Measurements from ENCODE around the gene KDM2B. TPM values are rescaled to one million over a fixed set of nuclear protein-coding genes. Genes with fewer than 3 reads are reported as not detected.

Gene KDM2B
- total RNA-seq, 1 donor from 2014 or later: 26.1 TPM

DNA sequence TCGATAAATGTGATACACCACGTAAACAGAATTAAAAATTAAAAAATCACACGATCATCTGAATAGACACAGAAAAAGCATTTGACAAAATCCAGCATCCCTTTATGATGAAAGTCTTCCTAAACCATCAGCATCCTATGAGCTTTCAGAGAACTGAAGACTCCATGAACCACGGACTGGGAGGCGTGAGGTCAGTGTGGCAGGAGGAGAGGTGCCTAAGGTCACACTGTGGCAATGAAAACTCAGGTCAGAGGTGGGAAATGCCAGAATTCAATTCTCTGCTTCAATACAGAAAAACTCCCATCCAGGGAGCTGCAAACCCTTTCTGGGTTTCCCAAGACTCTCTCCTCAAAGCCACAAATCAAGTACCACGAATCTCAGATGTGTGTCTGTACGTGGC is 51.6 kb downstream of the KDM2B start:
- no peak for DNase-seq

DNA sequence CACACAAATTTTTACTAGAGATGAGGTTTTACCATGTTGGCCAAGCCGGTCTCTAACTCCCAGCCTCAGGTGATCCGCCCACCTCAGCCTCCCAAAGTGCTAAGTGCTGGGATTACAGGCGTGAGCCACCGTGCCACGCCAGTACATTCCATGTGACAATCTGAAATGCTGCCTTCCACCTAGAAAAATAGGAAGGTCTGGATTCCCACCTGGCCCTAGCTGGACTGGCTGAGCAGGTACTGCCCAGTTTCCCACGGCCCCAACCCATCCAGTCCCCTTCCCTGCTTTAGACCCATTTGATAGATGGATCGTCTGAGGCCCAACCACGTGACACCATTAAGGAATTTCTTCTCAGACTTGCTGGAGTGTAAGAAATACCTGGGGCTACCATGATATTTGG is 55.4 kb downstream of the KDM2B start:
- no peak for DNase-seq

DNA sequence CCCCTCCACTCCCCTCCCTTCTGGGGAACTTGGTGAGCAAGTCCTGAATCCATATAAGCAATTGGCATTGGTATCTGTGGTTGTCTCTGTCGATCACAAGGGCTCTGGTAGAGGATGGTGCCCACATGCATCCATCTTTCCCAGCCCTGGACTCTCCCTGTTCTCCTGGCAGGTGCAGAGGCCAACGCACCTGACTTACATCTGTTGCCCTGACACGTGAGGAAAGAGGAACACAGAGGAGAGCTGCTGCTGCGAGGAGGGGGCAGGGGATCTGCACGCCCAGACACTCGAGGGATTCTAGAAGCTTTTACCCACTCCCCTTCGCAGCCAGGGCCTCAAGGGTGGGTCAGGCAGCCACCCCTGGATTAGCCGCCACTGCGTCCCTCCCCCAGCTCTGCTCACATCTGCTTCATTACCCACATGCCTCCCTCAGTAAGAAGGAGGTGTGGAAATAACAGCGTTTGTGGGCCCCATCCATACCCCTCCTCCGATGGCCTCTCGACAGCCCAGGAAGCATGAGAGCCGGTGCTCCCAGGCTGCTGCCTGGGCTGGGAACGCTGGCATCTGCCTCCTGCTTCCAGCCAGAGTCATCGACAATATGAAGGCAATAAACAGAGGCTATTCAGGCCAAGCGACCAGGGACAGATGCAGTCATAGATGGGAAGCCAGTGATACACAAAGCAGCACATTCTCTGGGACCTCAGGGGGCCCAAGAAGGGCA is 56.5 kb downstream of the KDM2B start:
- no peak for DNase-seq

DNA sequence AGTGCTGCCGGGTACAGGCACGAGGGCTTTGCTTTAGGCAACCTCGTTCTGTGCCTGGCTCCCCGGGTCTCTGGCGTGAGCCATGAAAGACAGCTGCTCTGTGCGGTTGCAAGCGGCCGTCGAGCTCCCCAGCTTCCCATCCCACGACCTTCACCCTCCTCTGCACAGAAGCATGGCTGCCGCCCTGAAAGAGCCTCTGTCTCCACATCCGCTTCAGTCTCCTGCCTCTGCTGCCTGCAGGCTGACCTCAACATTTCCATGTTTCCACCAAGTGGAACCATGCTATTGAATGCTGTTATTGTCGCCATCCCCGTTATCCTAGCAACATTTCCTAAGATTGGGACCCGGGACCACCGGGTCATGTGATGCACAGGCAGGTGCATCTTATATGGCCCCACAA is 57.1 kb downstream of the KDM2B start:
- no peak for DNase-seq

DNA sequence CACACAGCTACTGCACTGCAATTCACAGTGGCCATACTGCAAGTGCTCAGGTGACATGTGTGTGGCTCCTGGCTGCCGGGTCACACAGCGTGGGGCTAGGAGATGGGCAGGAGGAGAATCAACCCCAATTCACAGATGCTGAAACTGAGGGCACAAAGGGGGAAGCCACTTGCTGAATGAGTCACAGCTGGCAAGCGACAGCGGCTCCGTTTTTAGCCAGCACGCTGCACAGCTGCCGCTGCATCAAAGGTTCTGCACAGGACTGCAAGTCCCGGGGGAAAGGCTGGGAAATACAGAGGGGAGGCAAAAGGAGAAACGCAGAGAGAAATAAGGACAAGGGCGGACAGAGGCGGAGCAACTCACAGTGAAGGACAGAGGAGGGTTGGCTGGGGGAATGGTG is 57.9 kb downstream of the KDM2B start:
- DNase-seq: no peak

DNA sequence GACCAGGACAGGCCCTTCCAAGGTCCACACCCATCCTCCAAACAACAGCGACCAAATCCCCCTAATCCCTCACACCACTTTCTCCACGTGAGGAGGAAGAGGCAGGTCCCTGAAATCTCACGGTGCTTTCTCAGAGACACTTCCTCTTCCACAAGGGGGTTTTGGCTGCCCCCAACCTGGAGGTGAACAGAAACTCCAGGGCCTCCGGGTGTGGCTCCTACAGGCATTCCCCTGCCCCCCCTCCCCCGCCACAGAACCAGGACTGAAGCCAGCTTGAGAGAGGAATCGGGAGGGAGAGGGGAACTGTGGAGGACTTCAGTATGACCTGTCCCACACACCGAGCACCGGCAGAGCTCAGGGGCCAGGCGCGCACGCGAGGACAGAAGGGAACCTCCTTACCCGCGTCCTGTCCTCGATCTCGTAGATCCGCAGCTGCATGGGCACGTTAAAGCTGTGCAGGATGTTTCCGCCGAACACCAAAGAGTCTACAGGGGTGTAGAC is 60.2 kb downstream of the KDM2B start:
- DNase-seq: no peak

DNA sequence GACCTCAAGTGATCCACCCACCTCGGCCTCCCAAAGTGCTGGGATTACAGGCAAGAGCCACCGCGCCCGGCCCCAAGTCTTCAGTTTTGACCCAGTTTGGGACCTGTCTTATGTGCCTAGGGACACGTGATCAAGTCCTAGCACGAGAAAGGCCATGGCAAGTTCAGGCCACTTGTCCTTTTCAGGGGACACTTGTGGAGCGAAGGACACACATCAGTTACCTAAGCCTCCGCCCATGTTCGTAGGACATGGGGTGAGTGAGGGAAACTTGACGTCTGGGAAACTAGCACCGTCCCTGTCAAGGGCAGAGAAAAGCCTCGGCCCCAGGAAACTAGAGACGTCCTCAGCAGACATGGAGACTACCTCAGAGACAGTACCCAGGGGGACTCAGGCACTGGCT is 60.7 kb downstream of the KDM2B start:
- no peak for DNase-seq

DNA sequence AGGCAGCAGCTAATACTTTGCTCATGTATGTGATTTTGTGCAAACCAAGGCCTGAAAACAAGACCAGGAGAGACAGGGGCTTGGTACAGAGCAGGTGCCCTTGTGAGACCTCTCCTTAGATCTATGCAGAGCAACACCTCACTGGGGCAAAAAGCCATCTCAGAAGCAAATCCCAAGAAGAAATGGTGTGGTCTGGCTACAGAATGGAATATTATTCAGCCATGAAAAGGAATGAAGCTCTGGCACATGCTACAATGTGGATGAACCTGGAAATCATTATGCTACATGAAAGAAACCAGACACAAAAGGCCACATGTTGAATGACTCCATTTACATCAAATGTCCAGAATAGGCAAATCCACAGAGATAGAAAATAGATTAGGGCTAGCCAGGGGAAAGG is 61.6 kb downstream of the KDM2B start:
- DNase-seq: no peak

DNA sequence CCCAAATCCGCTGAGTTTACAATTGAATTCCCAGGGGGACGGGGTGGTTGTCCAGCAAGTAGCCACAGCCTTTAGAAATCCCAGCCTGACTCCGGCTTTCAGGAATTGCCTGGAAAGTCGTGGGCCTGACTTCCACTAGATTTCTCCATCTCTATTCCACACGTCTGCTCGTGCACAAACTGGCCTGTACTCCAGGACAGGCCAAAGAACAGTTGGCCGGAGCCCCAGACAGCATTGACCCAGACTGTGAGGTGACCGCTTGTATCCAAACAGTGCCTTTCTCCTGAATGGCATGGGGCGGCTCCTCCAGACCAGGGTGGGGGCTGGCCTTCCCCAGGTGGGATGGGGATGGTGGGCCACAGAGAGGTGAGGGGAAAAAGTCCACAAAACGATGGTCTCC is 62.2 kb downstream of the KDM2B start:
- DNase-seq: no peak

DNA sequence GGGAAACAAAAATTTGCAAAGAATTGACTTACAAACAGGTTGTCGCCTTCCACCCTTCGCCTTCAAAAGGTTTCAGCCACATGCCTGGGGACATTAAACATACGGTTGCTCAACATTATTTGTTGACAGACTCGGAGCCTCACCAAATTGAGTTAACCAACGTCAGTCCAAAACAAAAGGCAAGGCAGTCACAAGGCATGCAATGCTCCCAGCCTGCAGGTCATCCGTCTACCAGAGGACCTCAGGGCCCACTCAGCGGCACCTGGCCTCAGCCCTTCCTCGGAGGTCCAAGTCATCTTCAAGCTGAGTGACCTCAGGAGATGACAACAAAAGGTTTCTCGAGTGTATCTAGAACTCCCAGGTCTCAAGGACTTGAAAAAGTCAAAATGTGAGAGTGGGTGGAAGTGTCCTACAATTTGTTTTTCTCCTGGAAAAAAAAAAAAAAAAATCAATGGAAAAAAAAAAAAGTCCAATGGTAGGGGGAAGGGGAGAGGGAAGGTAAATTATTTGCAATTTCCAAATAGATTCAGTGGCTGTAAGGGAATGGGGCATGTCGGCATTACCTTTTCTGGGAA is 64.3 kb downstream of the KDM2B start:
- no peak for DNase-seq

DNA sequence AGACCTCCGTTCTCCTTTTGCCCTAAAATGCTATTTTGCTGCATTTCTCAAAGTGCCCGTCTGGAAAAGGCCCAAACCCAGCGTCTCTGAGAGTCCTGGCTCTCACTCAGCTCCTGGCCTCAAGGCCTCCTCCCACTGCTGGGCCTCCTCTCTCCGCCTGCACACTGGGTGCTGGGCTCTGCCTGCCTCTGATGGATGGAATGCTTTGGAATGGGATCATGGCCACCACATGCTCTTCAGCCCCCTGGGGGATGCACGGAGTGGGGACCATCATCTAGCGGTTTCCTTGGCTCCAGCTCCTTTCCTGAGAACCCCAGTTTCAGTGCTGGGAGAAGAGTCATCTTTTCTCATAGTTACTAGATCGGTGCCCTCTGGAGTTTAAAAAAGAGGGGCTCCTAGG is 65.2 kb downstream of the KDM2B start:
- DNase-seq: no peak

DNA sequence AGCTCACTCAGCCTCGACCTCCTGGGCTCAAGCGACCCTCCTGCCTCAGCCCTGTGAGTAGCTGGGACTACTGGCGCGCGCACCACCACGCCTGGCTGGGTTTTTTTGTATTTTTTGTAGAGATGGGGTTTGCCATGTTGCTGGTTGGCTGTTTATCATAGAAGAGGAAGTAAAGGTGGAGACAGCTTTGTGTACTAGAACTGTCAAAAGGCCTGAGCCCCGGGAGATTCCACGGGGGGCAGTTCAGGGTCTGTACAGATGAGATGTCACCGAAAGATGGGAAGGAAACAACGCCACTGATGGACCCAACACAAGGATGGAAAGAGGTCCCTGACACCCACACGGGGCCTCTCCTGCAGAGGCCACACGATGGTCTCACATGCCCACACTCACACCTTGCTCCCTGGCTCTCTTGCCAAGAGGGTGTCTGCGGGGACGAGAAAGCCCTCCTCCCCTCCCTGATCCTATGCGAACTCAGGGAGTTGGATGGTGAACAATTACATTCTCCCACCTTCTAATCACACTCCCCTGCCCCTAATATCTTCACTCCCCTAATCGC is 66.6 kb downstream of the KDM2B start:
- no peak for DNase-seq

DNA sequence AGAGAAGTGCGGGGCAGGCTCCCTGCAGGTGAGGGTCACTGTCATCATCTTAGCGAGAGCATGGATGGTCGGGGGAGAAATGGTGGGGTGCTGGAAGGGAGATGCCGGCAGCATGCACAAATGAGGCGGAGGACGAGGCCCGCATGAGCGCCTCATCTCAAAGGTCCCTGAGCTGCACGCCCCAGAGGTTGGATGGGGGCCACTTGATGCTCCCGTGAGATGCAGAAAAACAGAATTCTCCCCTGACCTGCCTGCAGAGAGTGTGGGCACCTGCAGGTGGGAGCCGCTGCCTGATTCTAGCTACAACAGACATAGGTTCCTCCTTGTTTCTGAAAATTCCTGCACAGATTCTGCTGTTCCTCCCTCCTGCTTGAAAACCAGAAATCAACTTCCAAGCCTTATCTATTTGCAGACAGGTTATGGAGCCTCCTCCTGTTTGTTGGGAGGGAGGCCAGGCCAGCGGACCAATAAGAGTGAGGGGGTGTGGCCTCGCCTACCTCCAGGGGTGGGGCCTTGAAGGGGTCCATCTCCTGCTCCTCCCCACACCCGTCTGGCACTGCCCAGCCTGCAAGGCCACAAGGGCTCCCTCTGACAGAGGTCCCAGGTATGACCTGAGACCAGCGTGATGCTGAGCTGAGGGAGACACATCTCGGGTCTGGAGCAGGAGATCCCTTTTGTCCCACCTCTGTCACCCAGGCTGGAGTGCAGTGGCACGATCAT is 67.2 kb downstream of the KDM2B start:
- DNase-seq: no peak

DNA sequence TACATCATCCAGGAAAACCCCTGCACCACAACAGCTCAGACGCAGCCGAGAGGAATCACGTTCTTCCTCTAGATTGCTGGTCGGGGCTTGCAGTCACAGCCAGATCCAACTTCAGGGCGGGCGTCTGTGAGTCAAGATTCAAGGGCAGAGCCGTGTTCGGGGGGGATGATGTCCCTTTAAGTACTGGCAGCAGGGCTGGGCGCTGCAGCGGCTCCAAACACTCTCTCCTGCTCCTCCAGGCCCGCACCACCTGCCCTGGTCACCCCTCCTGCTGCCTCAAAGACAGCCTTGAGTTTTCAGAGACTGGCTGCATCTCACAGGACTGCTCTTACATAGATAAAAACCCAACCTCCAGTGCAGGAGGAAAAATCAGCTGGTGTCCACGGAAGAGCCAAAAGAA is 68.3 kb downstream of the KDM2B start:
- no peak for DNase-seq

DNA sequence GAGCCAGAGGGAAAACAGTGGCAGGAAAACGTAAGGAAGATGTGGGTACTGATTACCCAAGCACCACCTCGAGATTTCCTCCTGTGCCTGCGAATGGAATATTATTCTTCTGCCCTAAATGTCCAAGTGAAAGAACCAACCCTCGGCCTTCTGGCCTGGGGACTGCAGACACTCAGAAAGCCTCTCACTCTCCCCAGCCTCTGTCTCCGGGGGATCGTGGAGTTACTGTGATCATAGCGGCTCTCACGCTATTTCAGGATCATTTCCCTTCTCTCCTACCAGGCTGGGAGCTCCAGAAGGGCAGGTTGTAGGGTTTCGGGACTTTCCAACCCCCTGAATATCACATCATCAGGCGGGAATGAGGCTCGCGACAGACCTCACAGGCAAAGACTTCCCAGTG is 68.9 kb downstream of the KDM2B start:
- no peak for DNase-seq

DNA sequence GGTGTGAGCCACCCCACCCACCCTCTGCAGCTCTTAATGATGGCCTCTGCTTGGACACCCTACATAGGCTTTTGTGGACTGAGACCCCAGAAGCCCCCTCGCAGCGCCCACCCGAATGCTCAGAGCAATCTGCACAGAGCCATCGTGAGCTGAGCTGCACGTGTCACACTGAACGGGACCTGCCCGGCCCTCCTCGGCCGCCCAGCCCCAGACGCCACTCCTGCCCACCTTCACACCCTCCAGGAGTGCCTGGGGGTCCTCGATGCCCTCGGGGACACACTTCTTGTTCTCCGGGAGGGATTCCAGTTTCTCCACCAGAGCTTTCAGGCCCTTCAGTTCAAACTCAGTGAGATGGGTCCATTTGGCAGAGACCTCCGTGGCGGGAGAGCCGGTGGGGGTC is 71.5 kb downstream of the KDM2B start:
- no peak for DNase-seq

DNA sequence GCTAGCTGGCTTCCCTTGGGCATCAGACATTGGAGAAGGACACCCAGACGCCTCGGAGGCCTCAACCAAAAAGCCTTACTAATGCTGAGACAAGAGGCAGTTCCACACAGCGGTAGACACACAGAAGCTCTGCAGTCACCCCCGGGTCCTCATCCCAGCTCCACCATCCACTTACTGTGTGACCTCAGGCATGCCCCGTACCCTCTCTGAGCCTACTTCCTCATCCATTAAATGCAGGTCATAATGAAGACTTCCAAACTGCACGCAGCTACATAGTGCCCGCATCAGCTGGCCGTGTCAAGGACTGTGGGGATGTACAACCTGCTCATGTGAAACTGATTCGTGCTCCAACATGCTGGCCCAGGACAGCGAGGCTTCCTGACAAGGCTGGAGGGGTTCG is 72.3 kb downstream of the KDM2B start:
- no peak for DNase-seq

DNA sequence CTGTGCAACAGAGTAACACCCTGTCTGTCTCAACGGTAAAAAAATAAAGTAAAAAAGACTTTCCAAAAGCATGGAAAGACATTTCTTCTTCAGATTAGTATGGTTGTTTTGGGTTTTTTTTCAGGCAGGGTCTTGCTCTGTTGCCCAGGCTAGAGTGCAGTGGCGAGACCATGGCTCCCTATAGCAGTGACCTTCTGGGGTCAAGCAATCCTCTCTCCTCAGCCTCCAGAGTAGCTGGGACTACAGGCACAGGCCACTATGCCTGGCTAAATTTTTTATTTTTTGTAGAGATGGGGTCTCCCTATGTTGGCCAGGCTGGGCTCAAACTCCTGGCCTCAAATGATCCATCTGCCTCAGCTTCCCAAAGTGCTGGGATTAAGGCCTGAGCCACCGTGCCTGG is 72.8 kb downstream of the KDM2B start:
- no peak for DNase-seq

DNA sequence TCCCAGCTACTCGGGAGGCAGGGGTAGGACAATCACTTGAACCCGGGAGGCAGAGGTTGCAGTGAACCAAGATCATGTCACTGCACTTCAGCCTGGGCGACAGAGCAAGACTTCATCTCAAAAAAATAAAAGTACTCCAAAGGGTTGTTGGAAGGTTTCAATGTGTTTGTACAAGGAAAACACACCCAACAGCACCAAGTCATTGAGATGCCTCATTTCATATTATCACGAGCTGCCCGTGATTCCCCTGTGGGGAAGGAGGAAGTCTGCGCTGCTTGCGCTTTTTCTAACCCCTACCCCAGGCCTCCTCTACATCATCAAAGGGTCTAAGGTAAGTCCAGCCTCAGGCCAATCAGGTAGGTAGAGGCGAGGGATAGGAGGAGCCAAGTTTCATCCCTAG is 73.6 kb downstream of the KDM2B start:
- DNase-seq: no peak

DNA sequence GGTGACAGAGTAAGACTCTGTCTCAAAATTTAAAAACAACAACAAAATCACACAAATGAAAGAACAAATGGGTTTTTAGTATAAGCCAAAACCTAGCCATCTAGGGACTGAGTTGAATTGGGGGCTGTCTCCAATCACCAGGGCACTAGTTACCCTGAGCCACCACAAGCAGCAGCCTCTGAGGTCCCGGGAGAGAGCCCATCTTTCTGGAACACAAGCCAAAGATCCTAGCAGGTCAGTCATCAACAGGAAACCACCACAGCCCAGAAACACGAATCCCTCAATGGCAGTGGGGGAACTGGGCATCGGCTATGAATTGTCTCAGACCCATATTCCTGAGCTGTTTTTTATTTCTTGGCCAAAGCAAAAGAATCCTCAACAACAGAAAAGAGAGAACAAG is 75.3 kb downstream of the KDM2B start:
- no peak for DNase-seq

DNA sequence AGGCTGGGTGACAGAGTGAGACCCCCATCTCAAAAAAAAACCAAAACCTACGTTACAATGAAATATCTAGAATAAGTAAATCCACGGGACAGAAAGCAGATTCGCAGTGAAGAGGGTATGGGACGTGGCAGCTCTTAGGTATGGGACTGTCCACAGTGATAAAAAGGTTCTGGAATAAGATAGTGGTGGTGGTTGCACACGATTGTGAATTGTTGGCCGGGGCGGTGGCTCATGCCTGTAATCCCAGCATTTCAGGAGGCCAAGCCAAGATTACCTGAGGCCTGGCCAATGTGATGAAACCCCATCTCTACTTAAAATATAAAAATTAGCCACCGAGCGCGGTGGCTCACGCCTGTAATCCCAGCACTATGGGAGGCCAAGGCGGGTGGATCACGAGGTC is 76.3 kb downstream of the KDM2B start:
- no peak for DNase-seq

DNA sequence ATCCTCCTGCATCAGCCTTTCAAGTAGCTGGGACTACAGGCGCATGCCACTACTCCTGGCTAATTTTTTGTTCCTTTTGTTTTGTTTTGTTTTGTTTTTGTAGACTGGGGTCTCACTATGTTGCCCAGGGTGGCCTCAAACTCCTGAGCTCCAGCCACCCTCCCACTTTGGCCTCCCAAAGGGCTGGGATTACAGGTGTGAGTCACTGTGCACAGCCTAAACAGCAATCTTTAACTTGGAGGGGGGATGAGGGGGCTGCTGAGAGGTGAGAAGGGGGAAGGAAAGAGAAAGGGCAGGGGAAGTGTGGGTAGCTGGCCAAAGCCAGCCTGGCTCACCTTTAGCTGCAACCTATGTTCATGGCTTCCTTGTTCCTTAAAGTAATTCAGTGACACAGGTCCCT is 77.4 kb downstream of the KDM2B start:
- no peak for DNase-seq

DNA sequence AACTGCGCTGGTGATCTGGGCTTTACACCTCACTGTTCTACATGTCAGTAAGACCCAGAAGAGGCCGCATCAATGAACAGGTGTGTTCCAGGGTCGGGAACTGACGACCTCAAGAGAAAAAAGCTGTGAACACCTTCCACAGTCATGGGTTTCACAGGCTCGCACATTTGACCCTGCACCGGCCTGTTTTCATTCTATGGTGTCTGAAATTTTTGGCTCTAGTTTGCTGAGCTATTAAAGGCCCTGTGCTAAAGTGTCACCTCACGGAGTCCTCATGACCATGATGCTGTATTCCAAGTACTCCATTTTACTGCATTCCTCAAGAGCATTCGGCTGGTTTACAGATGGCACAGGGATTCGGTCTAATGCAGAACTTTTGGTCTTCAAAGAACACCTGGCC is 78.9 kb downstream of the KDM2B start:
- no peak for DNase-seq
